Cardiac muscle cell (in vitro differentiated cells and primary cell): ENCODE measurements around the gene SARM1. TPM values are rescaled to one million over a fixed set of nuclear protein-coding genes. Genes with fewer than 3 reads are reported as not detected.

Experiments
- DNase-seq, 2 donors: peaks; one replicate each; pipeline versions ENCODE4 v3.0.0 to v3.0.0-alpha.2; 2010 to 2017; ENCODE audit warnings: low read depth in 1 of 2, low spot score in 1 of 2
- H3K27ac ChIP-seq: fragments of 200-600 bp; sonication (generic); 2 replicates; pipeline ENCODE4 v1.5.1; 2016
- H3K27me3 ChIP-seq: fragments of 200-600 bp; sonication (generic); 2 replicates; pipeline ENCODE4 v1.6.0; 2016; ENCODE audit warnings: control low read depth
- H3K36me3 ChIP-seq: fragments of 200-600 bp; sonication (generic); 2 replicates; pipeline ENCODE4 v1.5.1; 2016; ENCODE audit warnings: control low read depth
- H3K4me1 ChIP-seq: fragments of 200-600 bp; sonication (generic); 2 replicates; pipeline ENCODE4 v1.8.1; 2017; ENCODE audit warnings: low read depth, mild to moderate bottlenecking, mixed run types
- H3K4me3 ChIP-seq: fragments of 200-600 bp; sonication (generic); 2 replicates; pipeline ENCODE4 v1.5.1; 2016; ENCODE audit warnings: mild to moderate bottlenecking
- H3K9me3 ChIP-seq: fragments of 200-600 bp; sonication (generic); 2 replicates; pipeline ENCODE4 v1.5.1; 2017; ENCODE audit warnings: low read depth, mild to moderate bottlenecking, control low read depth
- polyA plus RNA-seq: library from polyadenylated mRNA; unstranded; fragments of >200 nt; fragmentation: Nextera tagmentation; extraction: Ambion mirVana; gene quantifications from 2 replicates; pipeline ENCODE4 v1.2.1, GENCODE V29; 2016
- total RNA-seq: library from RNA; depleted of rRNA; stranded (reverse); fragments of >200 nt; gene quantifications from 2 replicates; pipeline ENCODE4 v1.2.3, GENCODE V29; 2016
- TF ChIP-seq, protein P1 (sequence below): IDR thresholded peaks from 2 replicates; pipeline ENCODE4 v1.5.1; 2012; ENCODE audit warnings: low read depth, mild to moderate bottlenecking, low read length

The SARM1 gene
- total and polyA plus RNA-seq, 2 experiments from 2014 or later: 8.9 to 11.5 TPM

DNA sequence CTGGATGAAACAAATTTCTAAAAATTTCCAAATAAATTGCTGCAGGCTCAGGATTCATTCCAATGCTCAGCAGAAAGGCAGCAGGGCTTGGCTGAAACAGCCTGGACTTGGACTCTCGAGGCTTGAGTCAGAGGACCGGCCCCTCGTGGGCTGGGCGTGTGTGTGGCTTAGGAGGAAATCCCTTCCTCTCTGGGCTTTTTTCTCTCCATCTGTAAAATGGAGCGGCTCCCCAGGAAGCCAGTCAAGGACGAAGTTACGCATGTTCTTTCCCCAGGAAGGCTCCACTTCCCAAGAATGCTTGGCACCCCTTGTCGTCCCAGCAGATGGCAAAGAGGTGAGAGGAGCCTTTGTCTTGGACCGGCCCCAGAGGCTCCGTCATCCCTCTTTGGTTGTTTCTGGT, 21.0 kb downstream of the SARM1 start:
- H3K4me1 ChIP-seq: no peaks in the 10 kb centered on the region
- DNase-seq: no peak
- no peak overlapping the region for H3K27ac ChIP-seq
- H3K27me3 ChIP-seq: no peaks in the 10 kb centered on the region
- TF ChIP-seq, protein P1, sequence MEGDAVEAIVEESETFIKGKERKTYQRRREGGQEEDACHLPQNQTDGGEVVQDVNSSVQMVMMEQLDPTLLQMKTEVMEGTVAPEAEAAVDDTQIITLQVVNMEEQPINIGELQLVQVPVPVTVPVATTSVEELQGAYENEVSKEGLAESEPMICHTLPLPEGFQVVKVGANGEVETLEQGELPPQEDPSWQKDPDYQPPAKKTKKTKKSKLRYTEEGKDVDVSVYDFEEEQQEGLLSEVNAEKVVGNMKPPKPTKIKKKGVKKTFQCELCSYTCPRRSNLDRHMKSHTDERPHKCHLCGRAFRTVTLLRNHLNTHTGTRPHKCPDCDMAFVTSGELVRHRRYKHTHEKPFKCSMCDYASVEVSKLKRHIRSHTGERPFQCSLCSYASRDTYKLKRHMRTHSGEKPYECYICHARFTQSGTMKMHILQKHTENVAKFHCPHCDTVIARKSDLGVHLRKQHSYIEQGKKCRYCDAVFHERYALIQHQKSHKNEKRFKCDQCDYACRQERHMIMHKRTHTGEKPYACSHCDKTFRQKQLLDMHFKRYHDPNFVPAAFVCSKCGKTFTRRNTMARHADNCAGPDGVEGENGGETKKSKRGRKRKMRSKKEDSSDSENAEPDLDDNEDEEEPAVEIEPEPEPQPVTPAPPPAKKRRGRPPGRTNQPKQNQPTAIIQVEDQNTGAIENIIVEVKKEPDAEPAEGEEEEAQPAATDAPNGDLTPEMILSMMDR: no peak
- H3K36me3 ChIP-seq: no peaks in the 10 kb centered on the region
- no peaks in the 10 kb centered on the region for H3K9me3 ChIP-seq
- H3K4me3 ChIP-seq: no peak overlapping the region

DNA sequence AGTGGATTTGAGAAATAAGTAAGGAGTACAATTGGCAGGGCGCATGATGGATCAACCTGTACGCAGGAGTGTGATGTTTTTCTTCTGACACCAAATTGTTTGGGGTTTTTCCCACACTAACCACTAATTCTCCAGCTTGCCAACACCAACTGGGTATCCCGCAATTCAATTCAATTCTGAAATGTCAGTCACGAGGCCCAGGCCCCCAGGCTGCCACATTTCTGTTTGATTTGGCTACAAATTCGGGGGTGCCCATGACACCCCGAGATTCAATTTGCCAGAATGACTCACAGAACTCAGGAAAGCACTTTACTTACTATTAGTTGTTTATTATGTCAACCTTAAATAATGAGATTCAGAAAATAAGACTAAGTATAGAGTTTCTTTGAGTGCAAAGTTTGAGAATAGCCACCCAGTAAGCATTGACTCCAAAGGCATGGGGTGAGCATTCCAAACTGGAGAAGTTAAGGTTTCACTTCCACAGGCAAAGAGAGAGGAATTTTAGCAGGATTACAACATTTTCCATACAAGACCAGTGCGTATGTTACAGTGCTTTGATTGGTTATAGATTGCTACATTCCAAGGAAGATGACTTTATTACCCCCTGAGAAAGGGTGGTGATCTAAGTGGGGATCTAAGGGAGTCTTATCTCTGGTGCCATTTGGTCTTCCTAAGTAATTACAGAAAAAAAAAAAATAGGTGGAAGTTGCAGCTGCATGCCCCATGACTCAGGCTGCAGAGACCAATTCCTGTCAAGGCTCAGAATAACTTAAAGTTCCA, 23.0 kb downstream of the SARM1 start:
- no peak overlapping the region for H3K4me3 ChIP-seq
- H3K36me3 ChIP-seq: no peaks in the 10 kb centered on the region
- peak in 1 of 2 donors; percentile 58 for DNase-seq
- H3K27ac ChIP-seq: no peak overlapping the region
- H3K27me3 ChIP-seq: no peaks in the 10 kb centered on the region
- TF ChIP-seq, protein P1: no peak
- H3K4me1 ChIP-seq: no peaks in the 10 kb centered on the region
- H3K9me3 ChIP-seq: no peaks in the 10 kb centered on the region

DNA sequence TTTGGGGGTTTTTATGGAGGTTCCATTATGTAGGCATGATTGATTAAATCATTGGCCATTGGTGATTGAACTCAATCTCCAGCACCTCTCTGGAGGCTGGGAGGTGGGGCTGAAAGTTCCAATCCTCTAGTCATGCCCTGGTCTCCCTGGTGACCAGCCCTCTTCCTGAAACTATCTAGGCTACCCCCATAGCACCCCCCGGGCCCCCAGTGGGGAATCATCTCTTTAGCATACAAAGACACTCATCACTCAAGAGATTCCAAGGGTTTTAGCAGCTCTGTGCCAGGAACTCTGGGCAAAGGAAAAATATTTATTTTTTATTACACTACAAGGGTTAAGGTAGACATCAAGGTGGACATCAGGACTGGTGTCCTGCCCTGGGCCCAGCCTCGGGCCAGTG, 23.9 kb downstream of the SARM1 start:
- no peaks in the 10 kb centered on the region for H3K27me3 ChIP-seq
- H3K9me3 ChIP-seq: no peaks in the 10 kb centered on the region
- H3K4me1 ChIP-seq: no peaks in the 10 kb centered on the region
- no peaks in the 10 kb centered on the region for H3K36me3 ChIP-seq
- DNase-seq: no peak
- TF ChIP-seq, protein P1: no peak
- no peak overlapping the region for H3K4me3 ChIP-seq
- no peak overlapping the region for H3K27ac ChIP-seq

DNA sequence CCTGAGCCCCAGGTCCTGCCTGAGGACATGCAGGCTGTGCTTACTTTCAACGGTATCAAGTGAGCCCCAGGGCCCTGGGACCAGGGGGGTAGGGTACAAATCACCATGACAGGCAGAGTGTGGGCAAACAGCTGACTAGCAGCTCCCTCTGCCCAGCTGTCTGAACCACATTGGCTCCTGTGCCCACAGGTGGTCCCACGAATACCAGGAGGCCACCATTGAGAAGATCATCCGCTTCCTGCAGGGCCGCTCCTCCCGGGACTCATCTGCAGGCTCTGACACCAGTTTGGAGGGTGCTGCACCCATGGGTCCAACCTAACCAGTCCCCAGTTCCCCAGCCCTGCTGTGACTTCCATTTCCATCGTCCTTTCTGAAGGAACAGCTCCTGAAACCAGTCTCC, 24.5 kb downstream of the SARM1 start:
- TF ChIP-seq, protein P1: no peak
- Histone ChIP-seq H3K27ac (no peak overlapping the region), H3K4me3 (no peak overlapping the region), H3K36me3 (no peaks in the 10 kb centered on the region), H3K9me3 (no peaks in the 10 kb centered on the region), H3K27me3 (no peaks in the 10 kb centered on the region), H3K4me1 (no peaks in the 10 kb centered on the region)
- DNase-seq: no peak

DNA sequence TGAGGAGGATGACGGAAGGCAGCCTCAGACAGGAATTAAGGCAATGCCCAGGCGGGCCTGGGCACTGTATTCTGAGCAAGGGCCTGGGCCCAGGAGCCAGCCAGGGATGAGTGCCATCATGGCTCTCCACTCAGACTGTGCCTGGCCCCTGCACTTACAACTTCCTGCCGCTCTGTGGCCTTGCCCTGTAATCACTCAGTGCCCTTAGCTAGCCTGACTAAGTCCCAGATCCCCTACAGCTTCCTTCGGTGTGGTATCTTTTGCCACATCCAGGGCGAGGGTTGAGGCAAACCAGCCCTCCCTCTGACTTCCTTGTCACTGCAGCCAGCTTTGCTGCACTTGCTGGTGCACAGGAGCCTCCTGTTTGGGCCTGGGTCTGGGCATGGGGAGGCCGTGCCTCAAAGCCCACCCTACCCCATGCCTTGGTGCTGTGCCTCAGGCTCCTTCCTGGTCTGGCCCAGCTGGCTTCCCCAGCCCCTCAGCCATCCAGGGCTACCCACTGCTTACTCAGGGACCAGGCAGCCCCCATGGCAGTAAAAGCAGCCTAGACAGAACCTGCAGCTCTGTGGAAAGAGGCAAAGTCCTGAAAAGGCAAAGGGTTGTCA, 25.2 kb downstream of the SARM1 start:
- Histone ChIP-seq H3K27me3 (no peaks in the 10 kb centered on the region), H3K27ac (no peak overlapping the region), H3K36me3 (no peaks in the 10 kb centered on the region), H3K4me3 (no peak overlapping the region), H3K9me3 (no peaks in the 10 kb centered on the region), H3K4me1 (no peaks in the 10 kb centered on the region)
- TF ChIP-seq, protein P1: no peak
- no peak for DNase-seq
